MV-4-11 (cell line): ENCODE data around the gene CRIM1.

Source experiments
- DNase-seq: peaks from one replicate; lab custom pipeline; 2025; lab: John Stamatoyannopoulos, UW

CRIM1 gene

DNA sequence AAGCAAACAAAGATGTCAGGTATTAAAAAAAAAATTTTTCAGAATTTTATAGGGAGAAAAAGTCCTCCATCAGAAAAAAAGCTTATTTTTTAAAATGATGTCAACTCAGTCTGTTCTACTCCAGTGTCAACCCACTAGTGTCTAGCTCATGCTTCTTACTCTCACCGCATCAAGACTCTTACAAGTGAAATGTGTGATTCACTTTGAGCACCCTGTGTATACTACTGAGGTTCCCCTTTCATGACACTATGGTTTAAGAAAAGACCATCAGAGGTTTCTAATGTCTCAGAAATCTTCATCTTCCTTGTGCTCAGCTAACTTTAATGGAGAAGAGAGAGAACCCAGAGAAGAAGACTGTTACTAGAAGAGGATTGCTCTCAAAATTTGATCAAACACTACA lies 199.0 kb downstream of the CRIM1 start:
- peak; percentile 55 for DNase-seq

DNA sequence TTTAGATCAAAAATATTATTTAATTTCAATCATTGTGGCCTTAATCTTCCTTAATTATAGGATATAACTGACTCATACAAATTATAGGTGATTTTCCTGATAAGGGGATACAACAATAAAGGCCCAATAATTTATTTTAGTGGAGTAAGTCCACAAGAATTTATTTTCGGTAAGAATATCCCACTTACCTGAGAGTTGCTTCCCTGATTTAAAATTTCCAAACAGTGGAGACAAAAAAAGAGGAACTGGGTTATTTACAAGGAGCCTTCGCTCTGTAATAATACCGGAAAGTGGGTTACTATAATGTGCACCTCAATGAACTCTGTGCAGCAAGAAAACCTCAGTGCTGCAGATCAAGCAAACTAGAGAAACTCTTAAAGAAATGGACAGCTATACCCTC lies 200.2 kb downstream of the CRIM1 start:
- DNase-seq = no peak

DNA sequence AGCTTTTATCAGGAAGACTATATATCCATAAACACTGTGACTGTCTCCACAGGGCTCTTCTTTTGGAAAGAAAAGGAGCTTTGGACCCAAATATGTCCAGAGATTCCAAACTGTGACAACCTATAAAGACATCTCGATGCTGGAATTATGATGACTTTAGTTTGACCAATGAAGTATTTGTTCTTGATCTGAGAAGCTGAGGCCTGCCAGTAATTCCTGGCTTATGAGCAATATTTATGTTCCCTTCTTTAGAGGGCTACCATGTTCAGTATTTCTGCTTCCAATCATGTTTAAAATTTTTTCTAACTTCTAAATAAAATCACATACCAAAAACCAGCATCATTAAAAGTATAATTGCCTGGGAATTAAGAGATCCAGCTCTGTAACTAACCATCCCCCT lies 201.3 kb downstream of the CRIM1 start:
- no peak for DNase-seq

DNA sequence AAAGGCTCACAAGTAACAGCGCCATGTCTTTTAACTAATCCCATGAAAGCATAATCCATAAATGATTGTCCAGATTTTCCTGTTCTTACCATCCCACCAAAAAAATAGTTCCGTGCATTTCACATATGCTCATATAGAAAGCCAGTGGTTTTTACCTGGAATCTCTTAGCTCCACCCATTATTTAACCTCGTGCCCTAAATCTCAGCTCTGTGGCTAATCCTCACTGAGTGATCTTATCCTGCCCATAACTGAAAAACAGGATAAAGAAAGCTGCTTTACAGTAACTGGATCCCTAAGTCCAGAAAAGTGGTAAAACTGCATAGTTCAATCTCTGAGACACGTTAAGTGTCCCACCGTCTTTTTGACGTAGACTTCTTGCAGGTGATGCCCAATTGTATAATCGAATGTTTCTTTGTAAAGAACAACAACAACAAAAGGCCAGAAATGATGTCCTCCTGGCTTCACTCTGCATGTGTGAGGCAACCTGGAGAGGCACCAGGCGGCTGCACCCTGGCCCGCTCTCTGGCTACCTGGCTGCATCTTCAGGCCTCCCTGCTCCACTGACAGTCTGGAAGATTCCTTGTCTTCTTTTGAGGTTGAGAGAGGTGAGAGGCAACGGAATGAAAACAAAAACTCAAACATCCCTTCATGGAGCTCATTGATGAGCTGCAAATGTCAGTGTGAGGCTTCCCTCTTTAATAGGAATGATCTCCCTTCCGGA lies 203.8 kb downstream of the CRIM1 start:
- DNase-seq = no peak

DNA sequence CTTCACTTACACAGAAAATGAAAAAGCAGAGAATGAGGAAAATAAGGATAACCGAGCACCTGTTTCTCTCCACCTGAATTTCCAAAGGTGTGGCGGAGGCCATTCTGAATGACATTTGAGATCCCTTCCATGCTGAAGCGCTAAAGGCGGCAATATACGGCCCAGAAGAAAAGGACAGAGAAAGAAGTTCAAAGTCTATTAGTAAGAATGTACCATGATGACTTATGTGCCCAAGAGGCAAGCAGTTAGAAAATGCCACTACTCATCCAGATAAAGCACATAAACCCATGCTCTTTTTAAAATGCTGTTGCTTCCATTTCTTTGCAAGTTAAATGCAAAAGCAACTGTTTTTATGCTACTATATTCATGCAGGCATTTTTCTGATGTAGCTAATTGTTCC lies 205.1 kb downstream of the CRIM1 start:
- DNase-seq = no peak

DNA sequence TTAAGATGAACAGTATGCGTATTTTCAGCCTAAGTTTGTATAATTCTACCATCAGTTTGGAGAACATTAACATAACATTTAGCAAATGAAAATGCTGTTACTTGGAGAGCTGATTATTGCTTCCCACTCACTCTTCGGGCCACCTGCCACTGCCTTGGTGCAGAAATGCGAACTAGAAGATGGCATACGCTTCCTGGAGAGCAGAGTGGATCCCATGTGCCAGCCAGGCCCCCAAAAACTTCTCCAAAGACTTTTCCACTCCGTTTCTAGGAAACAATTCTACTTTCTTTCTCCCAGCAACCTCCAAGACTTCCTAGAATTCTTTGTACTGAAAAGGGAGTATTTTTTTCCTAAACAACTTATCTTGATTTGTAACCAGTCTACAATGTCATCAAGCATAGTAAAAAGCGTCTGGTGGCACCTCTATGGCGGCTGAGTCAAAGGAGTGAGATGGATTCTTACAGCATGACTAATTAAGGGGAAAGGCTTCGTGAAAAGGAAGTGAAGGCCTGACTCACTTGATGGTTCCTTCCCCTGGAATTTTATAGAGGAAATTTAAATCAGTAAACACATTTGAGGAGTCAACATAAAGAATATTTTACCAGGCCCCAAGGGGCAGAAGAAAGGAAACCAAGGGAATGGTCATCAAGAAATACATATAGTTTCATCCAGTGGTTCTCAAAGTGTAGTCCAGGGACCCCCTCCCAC lies 205.8 kb downstream of the CRIM1 start:
- peak; percentile 34 for DNase-seq

DNA sequence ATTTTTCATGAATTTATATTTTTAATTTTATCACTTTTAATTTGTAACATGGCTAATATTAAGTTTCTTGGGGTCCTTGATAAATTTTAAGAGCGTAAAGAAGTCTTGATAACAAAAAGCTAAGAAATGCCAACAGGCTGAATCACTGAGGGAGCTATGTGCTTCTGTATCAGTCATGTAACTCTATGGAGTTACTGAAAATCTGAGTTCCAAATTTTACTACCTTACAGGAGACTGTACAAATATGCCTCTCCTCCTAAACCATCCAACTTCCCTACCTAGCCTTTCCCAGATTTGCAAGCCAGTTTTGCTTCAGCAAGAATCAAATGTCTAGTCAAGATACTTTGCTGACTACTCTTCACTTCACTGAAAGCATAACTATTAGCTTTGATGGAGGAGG lies 206.7 kb downstream of the CRIM1 start:
- no peak for DNase-seq

DNA sequence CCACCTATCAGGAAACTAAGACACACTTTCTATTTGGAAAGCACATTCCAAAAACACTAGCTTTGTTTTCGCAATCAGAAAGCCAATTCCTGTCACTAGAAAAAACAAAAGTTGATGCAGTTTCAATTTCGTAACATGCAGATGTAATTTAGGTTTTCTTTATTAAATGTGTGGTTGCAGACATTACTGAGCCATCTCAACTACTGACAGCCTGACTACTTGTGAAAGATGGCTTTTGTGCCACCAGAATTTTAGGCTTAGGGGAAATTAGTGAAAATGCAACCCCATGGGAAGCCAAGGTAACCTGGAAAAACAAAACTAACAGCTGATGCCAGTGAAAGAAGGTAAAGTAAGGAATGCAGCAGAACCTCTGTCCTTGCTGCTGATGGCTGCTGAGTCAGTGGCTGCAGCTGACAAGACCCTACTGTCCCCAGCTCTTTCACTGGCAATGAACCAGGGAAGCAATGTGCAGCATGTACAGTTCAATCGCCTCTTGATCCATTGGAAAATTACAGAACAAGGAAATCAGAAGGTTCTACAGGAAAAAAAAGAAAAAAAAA lies 207.5 kb downstream of the CRIM1 start:
- peak; percentile 63 for DNase-seq

DNA sequence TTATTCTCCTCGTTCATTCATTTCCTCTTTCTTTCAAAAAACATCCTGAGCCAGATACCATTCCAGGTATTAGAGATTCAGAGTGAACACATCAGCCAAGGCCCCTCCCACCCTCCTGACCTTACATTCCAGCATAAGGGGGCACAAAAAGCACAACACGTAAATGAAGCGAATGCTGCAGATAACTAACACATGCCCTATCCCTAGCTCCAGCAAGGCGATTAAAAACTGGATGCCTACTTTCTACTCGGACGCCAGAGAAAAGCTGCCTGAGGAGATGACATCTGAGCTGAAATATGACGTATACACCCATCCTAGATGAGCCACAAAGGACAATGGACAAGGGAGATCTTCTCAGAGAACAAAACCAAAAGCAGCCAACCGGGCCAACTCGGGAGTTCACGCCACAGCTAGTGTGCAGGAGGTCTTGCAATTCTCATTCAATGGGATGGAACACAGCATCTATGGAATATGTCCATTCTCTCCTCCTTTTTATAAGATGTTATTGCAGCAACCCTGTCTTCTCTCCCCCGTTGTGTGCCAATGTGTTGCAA lies 208.9 kb downstream of the CRIM1 start:
- no peak for DNase-seq

DNA sequence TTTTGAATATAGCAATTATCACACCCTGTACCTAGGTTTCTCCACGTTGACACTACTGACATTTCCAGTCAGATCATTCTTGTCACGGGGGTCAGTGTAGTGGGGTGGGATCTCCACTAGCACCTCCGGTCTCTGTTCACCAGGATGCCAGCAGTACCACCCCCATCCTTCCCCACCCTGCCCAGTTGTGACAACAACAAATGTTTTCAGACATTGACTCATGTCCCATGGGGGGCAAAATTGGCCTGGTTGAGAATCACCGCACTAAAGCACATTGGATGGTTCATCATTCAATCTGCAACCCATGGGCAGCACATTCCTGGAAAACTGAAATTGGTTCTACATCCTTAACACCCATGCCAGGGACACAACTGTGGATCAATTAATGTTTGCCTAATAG lies 210.1 kb downstream of the CRIM1 start:
- no peak for DNase-seq

DNA sequence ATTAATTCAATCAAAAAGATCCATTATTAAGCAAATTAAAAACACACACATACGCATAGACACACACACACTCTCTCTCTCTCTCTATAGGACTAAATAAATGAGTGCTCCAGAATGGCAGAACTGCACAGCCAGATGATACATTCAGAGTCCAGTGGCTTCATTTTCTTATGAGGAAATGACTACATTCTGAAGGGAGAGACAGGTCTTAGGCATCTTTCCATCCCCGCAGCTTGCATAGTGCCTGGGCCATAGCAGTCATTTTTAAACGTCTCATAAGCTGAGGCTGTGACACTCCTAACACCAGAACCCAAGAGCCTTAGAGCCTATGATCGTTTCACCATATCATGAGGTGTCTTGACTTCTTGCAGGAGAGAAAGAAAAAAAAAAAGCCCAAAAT lies 211.3 kb downstream of the CRIM1 start:
- no peak for DNase-seq

DNA sequence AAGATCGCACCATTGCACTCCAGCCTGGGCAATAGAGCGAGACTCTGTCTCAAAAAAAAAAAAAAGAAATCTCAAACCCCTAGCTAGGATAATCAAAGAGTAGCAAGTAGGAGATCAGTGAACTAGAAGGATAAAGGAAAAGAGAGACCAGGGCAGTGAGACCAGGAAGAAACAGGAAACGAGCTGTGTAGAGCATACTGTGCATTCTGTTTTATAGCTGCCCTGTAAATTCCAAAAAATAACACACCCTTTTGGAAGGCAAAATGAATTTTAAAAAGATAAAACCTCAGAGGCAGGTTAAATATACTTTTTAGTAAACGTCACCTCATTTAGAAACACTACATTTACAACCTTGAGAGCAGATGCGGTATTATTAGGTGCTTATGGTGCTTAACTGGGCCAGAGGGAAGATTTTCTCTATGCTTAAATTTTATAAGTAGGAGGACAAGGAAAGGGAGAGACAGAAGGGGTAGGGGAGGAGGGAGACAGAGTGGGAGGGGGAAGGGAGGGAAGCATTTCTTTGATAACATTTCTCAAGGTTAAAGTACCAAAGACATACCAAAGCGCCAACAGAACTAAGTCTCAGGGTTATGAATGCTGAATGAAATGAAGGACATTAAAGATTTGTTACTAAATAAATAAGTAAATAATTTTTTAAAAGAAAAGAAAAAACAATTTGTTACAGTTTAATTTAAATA lies 212.3 kb downstream of the CRIM1 start:
- no peak for DNase-seq

DNA sequence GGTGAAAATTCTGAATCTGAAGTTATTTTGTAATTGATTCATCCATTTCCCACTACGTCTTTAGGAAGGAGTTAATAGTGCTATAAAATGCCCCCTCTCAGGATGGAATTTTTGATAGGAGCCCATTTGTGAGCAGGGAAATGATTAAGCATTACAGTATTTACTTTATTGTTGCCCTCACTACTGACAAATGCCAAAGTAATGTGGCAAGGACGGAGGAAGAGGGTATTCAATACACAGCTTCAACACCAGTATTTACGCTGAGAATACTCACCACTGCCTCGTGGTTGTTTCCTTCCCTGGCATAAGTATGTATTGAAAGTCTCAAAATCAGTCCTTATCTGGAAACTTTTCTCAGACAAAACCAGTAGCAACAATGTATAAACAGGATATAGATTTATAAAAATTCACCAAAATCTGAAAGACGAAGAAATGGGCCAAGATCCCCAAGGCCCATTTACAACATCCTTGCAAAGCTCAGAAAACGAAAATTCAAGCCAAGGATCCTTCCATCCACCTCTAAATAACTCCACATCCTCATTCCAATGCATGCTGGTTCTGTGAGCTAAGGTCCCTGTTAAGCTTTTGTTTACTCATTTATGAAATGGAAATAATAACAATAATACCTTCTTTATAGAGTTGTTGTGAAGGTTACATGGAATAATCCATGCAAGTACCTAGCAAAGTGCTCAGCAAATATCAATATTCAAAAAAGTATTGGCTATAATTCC lies 213.1 kb downstream of the CRIM1 start:
- no peak for DNase-seq

DNA sequence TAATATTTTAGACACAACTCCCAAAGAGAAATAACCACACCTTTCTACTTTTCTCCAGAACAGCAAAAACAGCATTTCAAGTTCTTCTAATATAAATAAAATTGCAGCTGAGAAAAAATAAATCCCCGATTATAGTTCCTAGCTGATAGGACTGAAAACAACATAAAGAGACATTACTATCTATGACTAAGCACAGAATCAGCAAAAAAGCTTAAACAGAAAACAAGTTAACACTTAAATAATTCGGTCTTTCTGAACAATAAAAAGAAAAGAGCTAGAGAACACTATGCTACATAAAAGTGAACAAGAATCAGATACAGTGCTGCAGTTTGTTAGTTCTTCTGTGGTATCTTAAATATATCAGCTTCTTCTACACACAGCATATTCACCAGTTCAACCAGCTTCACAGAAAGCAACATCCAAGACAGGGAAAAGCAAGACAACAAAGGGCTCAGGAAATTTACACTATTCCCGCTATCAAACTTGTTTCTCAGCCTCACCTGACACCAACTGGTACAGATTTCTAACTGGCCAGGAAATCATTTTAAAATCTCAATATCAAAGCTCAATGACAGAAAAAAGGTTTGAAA lies 213.8 kb downstream of the CRIM1 start:
- DNase-seq = no peak

DNA sequence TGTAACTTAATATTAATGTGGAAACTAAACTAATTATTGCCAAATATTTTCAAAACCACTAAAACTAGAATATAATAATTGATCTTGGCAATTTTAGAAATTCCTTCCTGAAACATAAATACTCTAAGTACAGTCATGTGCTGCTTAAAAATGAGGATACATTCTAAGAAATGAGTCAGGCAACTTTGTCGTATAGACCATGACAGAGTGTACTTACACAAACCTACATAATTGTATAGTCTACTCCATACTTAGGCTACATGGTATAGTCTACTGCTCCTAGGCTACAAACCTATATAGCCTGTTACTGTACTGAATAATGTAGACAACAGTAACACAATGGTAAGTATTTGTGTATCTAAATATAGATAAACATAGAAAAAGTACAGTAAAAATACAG lies 214.8 kb downstream of the CRIM1 start:
- no peak for DNase-seq

DNA sequence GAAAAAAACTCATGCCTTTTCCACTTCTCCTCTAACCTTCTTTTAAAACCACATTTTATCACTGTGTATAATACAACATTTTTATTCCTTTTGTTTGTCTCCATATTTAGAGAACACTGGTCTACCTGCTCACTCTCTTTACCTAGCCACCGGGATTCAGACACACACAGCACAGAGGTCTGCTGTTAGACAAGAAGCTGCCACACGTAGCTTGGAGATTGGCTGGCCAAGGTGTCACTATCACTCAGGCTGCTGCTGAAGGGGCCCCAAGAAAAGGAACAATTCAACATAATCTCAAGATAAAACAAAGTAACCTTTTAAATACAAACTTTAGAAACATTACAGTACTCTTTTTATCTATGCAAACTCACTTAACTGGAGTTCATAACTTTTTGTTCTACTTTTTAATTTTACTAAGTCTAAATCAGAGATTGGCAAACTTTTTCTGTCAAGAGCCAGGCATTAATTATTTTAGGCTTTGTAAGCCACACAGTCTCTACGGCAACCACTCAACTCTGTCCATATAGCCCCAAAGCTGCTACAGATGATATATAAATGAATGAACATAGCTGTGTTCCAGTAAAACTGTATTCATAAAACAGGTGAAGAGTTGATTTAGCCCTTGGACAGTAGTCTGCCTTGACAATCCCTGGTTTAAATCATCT lies 216.6 kb downstream of the CRIM1 start:
- DNase-seq = no peak

DNA sequence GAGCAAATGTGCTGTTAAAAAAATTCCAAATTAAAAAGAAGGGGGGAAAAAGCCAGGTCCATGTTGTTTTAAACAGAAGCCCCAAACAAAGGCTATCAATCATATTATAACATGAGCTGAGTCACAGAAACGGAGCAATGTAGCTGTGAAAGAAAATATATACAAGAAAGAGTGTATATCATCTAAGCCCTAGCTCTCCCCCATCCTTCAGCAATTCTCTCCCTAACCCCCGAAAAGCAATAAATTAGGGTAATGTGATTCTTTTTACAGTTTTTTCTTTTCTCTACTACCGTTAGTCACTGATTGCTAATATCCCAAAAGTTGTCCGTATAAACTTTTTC lies 217.1 kb downstream of the CRIM1 start:
- no peak for DNase-seq

DNA sequence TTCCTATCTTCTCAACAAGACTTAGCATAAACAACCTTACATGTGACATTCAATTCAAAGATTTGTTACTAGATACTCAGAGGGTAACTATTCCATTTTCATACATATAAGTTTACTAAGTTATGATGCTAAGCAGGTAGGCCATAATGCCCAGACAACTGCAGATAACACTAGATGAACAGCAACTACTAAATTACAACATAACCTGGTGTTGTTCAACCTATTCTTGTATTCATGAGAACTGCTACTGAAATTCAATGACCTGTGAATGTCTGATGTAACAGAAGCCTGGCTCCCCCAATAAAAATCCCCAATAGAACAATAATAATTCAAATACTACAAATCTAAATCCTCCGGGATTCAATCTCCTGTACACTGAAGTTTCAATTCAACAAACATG lies 217.6 kb downstream of the CRIM1 start:
- DNase-seq = no peak

DNA sequence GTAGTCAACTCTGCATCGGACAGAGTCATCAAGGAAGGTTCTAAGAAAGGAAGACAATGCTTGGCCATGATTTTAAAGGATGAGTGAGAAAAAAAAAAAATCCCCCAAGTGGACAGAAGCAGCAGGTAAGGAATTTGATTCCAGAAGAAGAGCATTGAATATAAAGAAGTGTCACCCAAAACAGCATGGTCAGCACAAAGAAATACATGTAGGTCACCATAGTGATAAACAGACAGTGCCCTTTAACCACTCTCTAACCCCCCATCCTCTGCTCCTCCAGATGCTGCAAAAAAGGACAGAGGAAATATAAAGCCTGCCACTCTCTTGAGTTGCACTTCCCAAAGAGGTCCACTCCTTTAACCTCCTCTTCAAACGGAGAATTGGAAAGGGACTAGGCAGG lies 219.0 kb downstream of the CRIM1 start:
- DNase-seq = no peak

DNA sequence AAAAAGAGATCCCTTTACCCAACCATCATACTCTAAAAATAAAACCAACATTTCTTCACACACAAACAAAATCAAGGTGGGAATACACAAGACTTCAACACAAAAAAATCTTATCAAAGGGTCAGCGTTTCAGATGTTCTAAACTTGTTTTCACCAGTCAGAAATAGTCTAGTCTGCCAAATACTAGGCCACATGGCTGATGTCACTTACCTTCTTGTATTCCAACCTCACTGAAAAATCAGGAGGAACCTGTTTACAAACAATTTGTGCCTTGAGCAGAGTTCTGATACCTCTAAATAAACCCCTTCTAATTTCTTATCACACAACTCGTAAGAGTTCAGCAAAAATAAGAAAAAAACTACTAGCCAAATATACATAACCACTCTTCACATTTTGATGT lies 222.3 kb downstream of the CRIM1 start:
- DNase-seq = no peak
